Renal pelvis (tissue), 3 donors: ENCODE data around the gene REXO5. TPM values are rescaled to one million over a fixed set of nuclear protein-coding genes. Genes with fewer than 3 reads are reported as not detected.

ENCODE experiments used
- polyA plus RNA-seq, 3 donors: library from polyadenylated mRNA; unstranded; fragments of 120-200 nt; gene quantifications; one replicate each; pipeline ENCODE4 v1.2.1, GENCODE V29; 2013; ENCODE audit not compliant: insufficient read length in 3 of 3

Gene REXO5
- polyA plus RNA-seq, 3 donors = 5.3 to 8.5 (median 5.5) TPM

Other genes starting within 250 kb of the REXO5 start
- gene ACSM2B, start 230.2 kb upstream of the REXO5 start, polyA plus RNA-seq = 10 to 100 TPM; 62.8 to 79.7 (median 70.7) TPM
- 1 to 10 TPM; 1.7 to 3.5 (median 2.0) TPM for gene ACSM1, start 108.8 kb upstream of the REXO5 start, polyA plus RNA-seq
- gene THUMPD1, start 64.7 kb upstream of the REXO5 start, polyA plus RNA-seq = 10 to 100 TPM; 71.4 to 75.1 (median 72.0) TPM
- gene ACSM3, start 42.5 kb upstream of the REXO5 start, polyA plus RNA-seq = 100 to 1,000 TPM; 102 to 118 (median 105) TPM
- gene ERI2, start 55 bp upstream of the REXO5 start, polyA plus RNA-seq = 10 to 100 TPM; 29.0 to 37.3 (median 34.2) TPM
- gene DCUN1D3, start 93.8 kb downstream of the REXO5 start, polyA plus RNA-seq = 10 to 100 TPM in 2 of 3 donors, 1 to 10 TPM in 1; 8.8 to 12.3 (median 11.1) TPM
- 10 to 100 TPM; 46.9 to 48.7 (median 48.1) TPM for gene LYRM1, start 94.2 kb downstream of the REXO5 start, polyA plus RNA-seq